MCF 10A (cell line): ENCODE measurements around the gene ANKRD50. TPM values are rescaled to one million over a fixed set of nuclear protein-coding genes. Genes with fewer than 3 reads are reported as not detected.

Experiments
- BruUV-seq: library from RNA; stranded (reverse); fragments of 400-500 nt; replicated peaks from 2 replicates; lab custom pipeline; 2021; lab: Mats Ljungman, UMichigan
- CTCF ChIA-PET: fragments of 300-600 bp; sonication (Branson Sonifier 250); formaldehyde crosslinking; extraction: SDS; loops from one replicate; lab custom pipeline; 2021; ENCODE audit warnings: antibody characterized with exemption, inconsistent platforms; lab: Yijun Ruan, JAX
- POLR2A ChIA-PET: fragments of 300-600, 350-650 bp; sonication (Branson Sonifier 250); formaldehyde crosslinking; extraction: SDS; loops from one replicate; lab custom pipeline; 2020; ENCODE audit warnings: antibody characterized with exemption, inconsistent platforms; lab: Yijun Ruan, JAX
- DNase-seq: peaks from one replicate; pipeline ENCODE4 v3.0.0-alpha.2; 2018; ENCODE audit not compliant: unreplicated experiment
- H3K27ac Mint-ChIP-seq: one replicate; pipeline ENCODE4 v1.8.0; 2022; ENCODE audit warnings: mild to moderate bottlenecking, low read depth, mixed read lengths; ENCODE audit not compliant: unreplicated experiment
- H3K27me3 Mint-ChIP-seq: one replicate; pipeline ENCODE4 v1.8.0; 2022; ENCODE audit warnings: mixed read lengths; ENCODE audit not compliant: insufficient read depth, unreplicated experiment
- H3K36me3 Mint-ChIP-seq: one replicate; pipeline ENCODE4 v1.8.0; 2022; ENCODE audit warnings: mild to moderate bottlenecking, moderate library complexity, mixed read lengths; ENCODE audit not compliant: insufficient read depth, unreplicated experiment
- H3K4me1 Mint-ChIP-seq: one replicate; pipeline ENCODE4 v1.8.0; 2022; ENCODE audit warnings: mixed read lengths; ENCODE audit not compliant: insufficient read depth, unreplicated experiment
- H3K4me3 Mint-ChIP-seq: one replicate; pipeline ENCODE4 v1.8.0; 2022; ENCODE audit warnings: mild to moderate bottlenecking, moderate library complexity, mixed read lengths; ENCODE audit not compliant: unreplicated experiment
- H3K9me3 Mint-ChIP-seq: one replicate; pipeline ENCODE4 v1.8.0; 2022; ENCODE audit warnings: mixed read lengths; ENCODE audit not compliant: unreplicated experiment
- intact Hi-C: fragments of 100-400 bp; cut with micrococcal nuclease; formaldehyde crosslinking; loops from 2 replicates; pipeline ENCODE4 v1.14.1; 2022
- total RNA-seq: library from RNA; stranded (reverse); gene quantifications from 2 replicates; pipeline ENCODE4 v1.2.3, GENCODE V29; 2022
- TF ChIP-seq, protein P1 (sequence below): fragments of 200-600 bp; IDR thresholded peaks from one replicate; pipeline ENCODE4 v1.8.0; 2022; ENCODE audit warnings: antibody characterized with exemption, mild to moderate bottlenecking; ENCODE audit not compliant: unreplicated experiment

ANKRD50 gene
- total RNA-seq, 1 experiment from 2014 or later, result 44.1 TPM

DNA sequence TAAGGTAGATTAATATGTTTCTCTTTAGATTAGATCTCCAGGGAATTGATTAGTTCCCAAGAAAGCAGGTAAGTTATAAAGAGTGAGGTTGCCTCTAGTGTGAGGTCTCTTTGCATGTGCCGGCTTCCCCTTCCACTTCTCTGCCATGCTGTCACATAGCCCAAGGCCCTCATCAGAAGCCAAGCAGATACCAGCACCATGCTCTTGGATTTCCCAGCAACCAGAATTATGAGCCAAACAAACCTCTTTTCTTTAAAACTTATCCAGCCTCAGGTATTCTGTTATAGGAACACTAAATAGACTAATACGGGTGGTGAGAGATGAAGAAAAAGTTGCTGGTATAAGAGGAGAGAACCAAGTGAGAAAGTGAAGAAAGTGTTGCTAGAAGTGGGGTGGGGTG is 15.1 kb downstream of the ANKRD50 start:
- Mint-ChIP-seq H3K27ac (no peak overlapping the region), H3K4me1 (peaks cover 25% of the 10 kb centered on the region), H3K36me3 (peaks cover 30% of the 10 kb centered on the region), H3K4me3 (no peak overlapping the region), H3K27me3 (no peaks in the 10 kb centered on the region), H3K9me3 (peaks cover 30% of the 10 kb centered on the region)
- intact Hi-C loops, result no loop called here
- TF ChIP-seq, protein P1, sequence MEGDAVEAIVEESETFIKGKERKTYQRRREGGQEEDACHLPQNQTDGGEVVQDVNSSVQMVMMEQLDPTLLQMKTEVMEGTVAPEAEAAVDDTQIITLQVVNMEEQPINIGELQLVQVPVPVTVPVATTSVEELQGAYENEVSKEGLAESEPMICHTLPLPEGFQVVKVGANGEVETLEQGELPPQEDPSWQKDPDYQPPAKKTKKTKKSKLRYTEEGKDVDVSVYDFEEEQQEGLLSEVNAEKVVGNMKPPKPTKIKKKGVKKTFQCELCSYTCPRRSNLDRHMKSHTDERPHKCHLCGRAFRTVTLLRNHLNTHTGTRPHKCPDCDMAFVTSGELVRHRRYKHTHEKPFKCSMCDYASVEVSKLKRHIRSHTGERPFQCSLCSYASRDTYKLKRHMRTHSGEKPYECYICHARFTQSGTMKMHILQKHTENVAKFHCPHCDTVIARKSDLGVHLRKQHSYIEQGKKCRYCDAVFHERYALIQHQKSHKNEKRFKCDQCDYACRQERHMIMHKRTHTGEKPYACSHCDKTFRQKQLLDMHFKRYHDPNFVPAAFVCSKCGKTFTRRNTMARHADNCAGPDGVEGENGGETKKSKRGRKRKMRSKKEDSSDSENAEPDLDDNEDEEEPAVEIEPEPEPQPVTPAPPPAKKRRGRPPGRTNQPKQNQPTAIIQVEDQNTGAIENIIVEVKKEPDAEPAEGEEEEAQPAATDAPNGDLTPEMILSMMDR, result no peak
- BruUV-seq, result no TSS peak
- DNase-seq, result no peak
- ChIA-PET POLR2A (no interaction called here), CTCF (no interaction called here)

DNA sequence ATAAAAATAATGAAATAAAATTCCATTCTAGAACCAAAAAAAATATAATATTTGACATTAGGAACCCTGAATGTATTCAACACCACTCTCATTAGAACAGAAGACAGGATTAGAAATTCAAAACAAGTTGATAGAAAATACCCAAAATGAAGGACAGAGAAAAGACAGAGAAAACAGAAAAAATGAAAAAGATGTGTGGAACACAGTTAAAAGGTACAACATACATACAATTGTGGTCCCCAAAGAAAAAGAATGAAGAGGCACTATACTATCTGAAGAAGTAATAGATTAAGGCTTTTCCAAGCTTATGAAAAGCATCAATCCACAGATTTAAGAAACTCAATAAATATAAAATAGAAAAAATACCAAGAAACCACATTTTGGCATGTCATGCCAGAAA is 16.4 kb downstream of the ANKRD50 start:
- Mint-ChIP-seq H3K27me3 (no peaks in the 10 kb centered on the region), H3K4me1 (peaks cover 20% of the 10 kb centered on the region), H3K36me3 (peaks cover 30% of the 10 kb centered on the region), H3K4me3 (no peak overlapping the region), H3K9me3 (peaks cover 30% of the 10 kb centered on the region), H3K27ac (no peak overlapping the region)
- intact Hi-C loops, result no loop called here
- ChIA-PET POLR2A (interaction anchor here (1.8 kb wide), 1 partner anchor 14 kb away, joined by 5 read pairs; no protein-coding TSS in a partner anchor), CTCF (interaction anchor here (0.7 kb wide), 2 partner anchors 924 to 1937 kb away, joined by 3 to 5 read pairs; no protein-coding TSS in a partner anchor)
- TF ChIP-seq, protein P1, result no peak
- BruUV-seq, result no TSS peak
- DNase-seq, result no peak

DNA sequence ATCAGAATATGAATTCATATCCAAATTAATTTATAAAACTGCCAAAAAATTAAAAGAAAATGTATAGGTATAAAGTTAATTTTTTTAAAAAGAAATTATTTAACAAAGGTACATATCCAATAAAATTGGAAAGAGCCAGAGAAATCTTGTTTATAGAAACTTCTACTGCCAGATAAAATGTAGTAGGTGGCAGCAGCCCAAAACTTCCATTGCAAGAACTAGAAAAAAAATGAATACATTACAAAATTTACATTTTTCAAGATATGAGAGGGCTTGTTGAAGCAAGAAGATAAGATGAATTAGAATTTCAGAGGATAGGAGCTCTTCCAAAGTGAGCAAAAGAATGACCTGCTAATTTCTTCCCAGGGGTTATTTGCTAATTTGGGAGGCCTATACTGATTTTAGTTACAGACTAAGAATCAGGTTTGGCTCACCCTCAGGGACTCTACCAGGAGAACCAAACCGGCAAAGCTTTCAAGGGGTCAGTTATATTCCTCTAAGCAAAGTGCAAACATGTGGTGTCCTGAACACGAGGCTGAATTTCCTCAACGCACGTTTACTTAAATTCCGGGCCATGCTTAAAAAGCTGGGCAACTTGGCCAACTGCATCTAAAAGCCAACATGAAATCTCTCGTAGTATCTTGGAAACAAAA is 17.5 kb downstream of the ANKRD50 start:
- H3K27me3 Mint-ChIP-seq, result no peaks in the 10 kb centered on the region
- no TSS peak for BruUV-seq
- CTCF ChIA-PET, result no interaction called here
- H3K27ac Mint-ChIP-seq, result no peak overlapping the region
- peaks cover 30% of the 10 kb centered on the region for H3K9me3 Mint-ChIP-seq
- no peak overlapping the region for H3K4me3 Mint-ChIP-seq
- H3K36me3 Mint-ChIP-seq, result peaks cover 38% of the 10 kb centered on the region
- no peak for DNase-seq
- POLR2A ChIA-PET, result interaction anchor here (2.1 kb wide), 1 partner anchor 10 kb away, joined by 5 read pairs; no protein-coding TSS in a partner anchor
- intact Hi-C loops, result no loop called here
- H3K4me1 Mint-ChIP-seq, result peaks cover 16% of the 10 kb centered on the region
- TF ChIP-seq, protein P1, result no peak

DNA sequence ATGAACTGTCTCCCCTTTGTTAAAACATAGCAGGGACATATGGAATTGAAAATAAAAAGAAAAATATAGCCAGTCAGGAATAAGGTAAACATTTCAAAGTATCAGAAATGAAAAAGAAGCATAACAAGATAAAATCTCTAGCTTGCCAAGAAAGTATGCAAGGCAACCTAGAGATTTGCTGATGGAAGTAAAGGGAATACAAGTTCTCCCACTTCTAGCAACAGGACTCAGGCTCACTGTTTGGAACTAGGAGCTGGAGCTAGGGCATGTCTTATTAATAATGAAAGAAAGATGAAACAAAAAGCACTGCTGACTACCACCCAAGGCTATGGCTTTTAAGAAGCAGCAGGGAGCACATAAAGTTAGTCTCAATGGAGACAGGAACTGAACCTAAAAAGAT is 18.2 kb downstream of the ANKRD50 start:
- Mint-ChIP-seq H3K27ac (no peak overlapping the region), H3K27me3 (no peaks in the 10 kb centered on the region), H3K36me3 (peaks cover 41% of the 10 kb centered on the region), H3K4me3 (no peak overlapping the region), H3K9me3 (peaks cover 30% of the 10 kb centered on the region), H3K4me1 (peaks cover 12% of the 10 kb centered on the region)
- no TSS peak for BruUV-seq
- intact Hi-C loops, result no loop called here
- CTCF ChIA-PET, result no interaction called here
- DNase-seq, result no peak
- TF ChIP-seq, protein P1, result no peak
- POLR2A ChIA-PET, result interaction anchor here (2.1 kb wide), 1 partner anchor 11 kb away, joined by 5 read pairs; no protein-coding TSS in a partner anchor
